Stimulated activated CD8-positive, alpha-beta memory T cell treated with anti-CD3 and anti-CD28 coated beads, Interleukin-15, amount 100 ng/mL, for 48 hours (primary cell): ENCODE results near the gene BAG5.
"Not testable (repeated sequence)": the region's sequence is repeated elsewhere in the genome, so short reads cannot be mapped to it uniquely, and the experiment has no call there.

Source experiments
- DNase-seq, 2 donors: peaks; one replicate each; pipeline ENCODE4 v3.0.0-alpha.2; 2020; ENCODE audit warnings: low read depth in 2 of 2

BAG5 gene

GRCh38 chr14:103534576-103535061 is 27.8 kb downstream of the BAG5 start:
- no peak for DNase-seq

- DNase-seq, result no peak
Observed at GRCh38 chr14:103533999-103534575, 28.4 kb downstream of the BAG5 start.

GRCh38 chr14:103533137-103533998 is 29.1 kb downstream of the BAG5 start:
- DNase-seq, result no peak

GRCh38 chr14:103532216-103533136 is 30.0 kb downstream of the BAG5 start:
- DNase-seq, result no peak

GRCh38 chr14:103531421-103532215 is 30.8 kb downstream of the BAG5 start:
- no peak for DNase-seq

- no peak for DNase-seq
Observed at GRCh38 chr14:103530831-103531230, 31.6 kb downstream of the BAG5 start.

- no peak for DNase-seq
Observed at GRCh38 chr14:103530390-103530789, 32.1 kb downstream of the BAG5 start.

GRCh38 chr14:103529383-103530365 is 32.8 kb downstream of the BAG5 start:
- no peak for DNase-seq

GRCh38 chr14:103528587-103529382 is 33.7 kb downstream of the BAG5 start, which contains the start of gene TRMT61A:
Gene TRMT61A (plus strand): TSS chr14:103529196. CDS start chr14:103529979, 783 bp downstream.
- peak; percentile 56 to 69 for DNase-seq

GRCh38 chr14:103528146-103528586 is 34.3 kb downstream of the BAG5 start:
- DNase-seq, result no peak

GRCh38 chr14:103527408-103528145 is 34.9 kb downstream of the BAG5 start:
- peak; percentile 34 to 36 for DNase-seq

GRCh38 chr14:103526914-103527248 is 35.6 kb downstream of the BAG5 start:
- DNase-seq, result no peak

GRCh38 chr14:103526247-103526913 is 36.1 kb downstream of the BAG5 start:
- no peak for DNase-seq

GRCh38 chr14:103525430-103526246 is 36.8 kb downstream of the BAG5 start:
- not testable (repeated sequence) for DNase-seq

- DNase-seq, result no peak
Observed at GRCh38 chr14:103524002-103524935, 38.2 kb downstream of the BAG5 start.

GRCh38 chr14:103523575-103523954 is 38.9 kb downstream of the BAG5 start:
- DNase-seq, result no peak
